ENCODE data around the gene KCNK1. TPM values are rescaled to one million over a fixed set of nuclear protein-coding genes. Genes with fewer than 3 reads are reported as not detected.

The KCNK1 gene
- total RNA-seq, 1 experiment from 2014 or later = 0.13 TPM

- no TSS peak for BruUV-seq (replicated peaks)
- ATAC-seq (no peak), DNase-seq (ENCODE audit: low read depth, low spot score) (no peak)
- no peaks in the 10 kb centered on the region; the same call in 1 of the 2 replicates for H3K27me3 ChIP-seq (ENCODE audit: control insufficient read depth, insufficient read depth, low read length)
- POLR2A ChIA-PET = no interaction called here
- CTCF ChIA-PET = no interaction called here
- no peaks in the 10 kb centered on the region for H3K9me3 ChIP-seq (ENCODE audit: control insufficient read depth, insufficient read depth, low read depth, low read length)
- no peaks in the 10 kb centered on the region for H3K4me1 ChIP-seq (ENCODE audit: control insufficient read depth, insufficient read depth, low read length)
- TF ChIP-seq, protein P1, sequence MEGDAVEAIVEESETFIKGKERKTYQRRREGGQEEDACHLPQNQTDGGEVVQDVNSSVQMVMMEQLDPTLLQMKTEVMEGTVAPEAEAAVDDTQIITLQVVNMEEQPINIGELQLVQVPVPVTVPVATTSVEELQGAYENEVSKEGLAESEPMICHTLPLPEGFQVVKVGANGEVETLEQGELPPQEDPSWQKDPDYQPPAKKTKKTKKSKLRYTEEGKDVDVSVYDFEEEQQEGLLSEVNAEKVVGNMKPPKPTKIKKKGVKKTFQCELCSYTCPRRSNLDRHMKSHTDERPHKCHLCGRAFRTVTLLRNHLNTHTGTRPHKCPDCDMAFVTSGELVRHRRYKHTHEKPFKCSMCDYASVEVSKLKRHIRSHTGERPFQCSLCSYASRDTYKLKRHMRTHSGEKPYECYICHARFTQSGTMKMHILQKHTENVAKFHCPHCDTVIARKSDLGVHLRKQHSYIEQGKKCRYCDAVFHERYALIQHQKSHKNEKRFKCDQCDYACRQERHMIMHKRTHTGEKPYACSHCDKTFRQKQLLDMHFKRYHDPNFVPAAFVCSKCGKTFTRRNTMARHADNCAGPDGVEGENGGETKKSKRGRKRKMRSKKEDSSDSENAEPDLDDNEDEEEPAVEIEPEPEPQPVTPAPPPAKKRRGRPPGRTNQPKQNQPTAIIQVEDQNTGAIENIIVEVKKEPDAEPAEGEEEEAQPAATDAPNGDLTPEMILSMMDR (IDR thresholded peaks at IDR 0.05) = no peak
- TF ChIP-seq TCF7L2 (IDR thresholded peaks at IDR 0.05; ENCODE audit: low read depth, low read length) = no peak
- no peak for TF ChIP-seq REST (IDR thresholded peaks at IDR 0.05; ENCODE audit: insufficient read depth in 1 of 2, low read depth in 2 of 2, low read length in 1 of 2)
- no peak for TF ChIP-seq SIN3A (IDR thresholded peaks at IDR 0.05; ENCODE audit: borderline replicate concordance, insufficient read depth, low read depth, low read length)
- TF ChIP-seq POLR2AphosphoS5 (IDR thresholded peaks at IDR 0.05; ENCODE audit: low read depth, low read length) = no peak
- H3K36me3 ChIP-seq (ENCODE audit: control insufficient read depth, insufficient read depth, low read length) = no peaks in the 10 kb centered on the region
- no peak overlapping the region for H3K4me3 ChIP-seq (ENCODE audit: low read depth in 2 of 2, low read length in 2 of 2)
- in situ Hi-C loops (cut with HindIII; ENCODE audit: low pct_unique_long_range_greater_than_20kb, low sequenced_read_pairs) = no loop called here
- H3K27ac ChIP-seq (ENCODE audit: low read length) = no peak overlapping the region
- intact Hi-C loops (cut with micrococcal nuclease; ENCODE audit: unreplicated experiment) = no loop called here
Measured at GRCh38 chr1:233665575-233666270, 51.8 kb downstream of the KCNK1 start.

- no peaks in the 10 kb centered on the region for H3K9me3 ChIP-seq (ENCODE audit: control insufficient read depth, insufficient read depth, low read depth, low read length)
- no peak for TF ChIP-seq SIN3A (IDR thresholded peaks at IDR 0.05; ENCODE audit: borderline replicate concordance, insufficient read depth, low read depth, low read length)
- TF ChIP-seq, protein P1 (IDR thresholded peaks at IDR 0.05) = no peak
- TF ChIP-seq TCF7L2 (IDR thresholded peaks at IDR 0.05; ENCODE audit: low read depth, low read length) = no peak
- no peak for TF ChIP-seq REST (IDR thresholded peaks at IDR 0.05; ENCODE audit: insufficient read depth in 1 of 2, low read depth in 2 of 2, low read length in 1 of 2)
- TF ChIP-seq POLR2AphosphoS5 (IDR thresholded peaks at IDR 0.05; ENCODE audit: low read depth, low read length) = no peak
- ATAC-seq (no peak), DNase-seq (ENCODE audit: low read depth, low spot score) (no peak)
- H3K36me3 ChIP-seq (ENCODE audit: control insufficient read depth, insufficient read depth, low read length) = no peaks in the 10 kb centered on the region
- in situ Hi-C loops (cut with HindIII; ENCODE audit: low pct_unique_long_range_greater_than_20kb, low sequenced_read_pairs) (no loop called here), intact Hi-C loops (cut with micrococcal nuclease; ENCODE audit: unreplicated experiment) (no loop called here)
- H3K4me3 ChIP-seq (ENCODE audit: low read depth in 2 of 2, low read length in 2 of 2) = no peak overlapping the region
- BruUV-seq (replicated peaks) = no TSS peak
- H3K27ac ChIP-seq (ENCODE audit: low read length) = no peak overlapping the region
- no peaks in the 10 kb centered on the region; the same call in 1 of the 2 replicates for H3K27me3 ChIP-seq (ENCODE audit: control insufficient read depth, insufficient read depth, low read length)
- ChIA-PET CTCF (no interaction called here), POLR2A (no interaction called here)
- no peaks in the 10 kb centered on the region for H3K4me1 ChIP-seq (ENCODE audit: control insufficient read depth, insufficient read depth, low read length)
Measured at GRCh38 chr1:233667741-233668140, 53.8 kb downstream of the KCNK1 start.

All from Panc1 (cell line).